HG03135 (cell line): ENCODE measurements around the gene LENG1.
A peak's percentile ranks its signal among the peaks of the same experiment; 100 is the strongest.
"Not testable (repeated sequence)": the region's sequence is repeated elsewhere in the genome, so short reads cannot be mapped to it uniquely, and the experiment has no call there.

ENCODE experiments used
- ATAC-seq: cut with Tn5 transposase; IDR thresholded peaks from one replicate; pipeline ENCODE4 v1.9.1; 2021; ENCODE audit warnings: mild to moderate bottlenecking, moderate library complexity; ENCODE audit not compliant: unreplicated experiment

LENG1 gene

DNA sequence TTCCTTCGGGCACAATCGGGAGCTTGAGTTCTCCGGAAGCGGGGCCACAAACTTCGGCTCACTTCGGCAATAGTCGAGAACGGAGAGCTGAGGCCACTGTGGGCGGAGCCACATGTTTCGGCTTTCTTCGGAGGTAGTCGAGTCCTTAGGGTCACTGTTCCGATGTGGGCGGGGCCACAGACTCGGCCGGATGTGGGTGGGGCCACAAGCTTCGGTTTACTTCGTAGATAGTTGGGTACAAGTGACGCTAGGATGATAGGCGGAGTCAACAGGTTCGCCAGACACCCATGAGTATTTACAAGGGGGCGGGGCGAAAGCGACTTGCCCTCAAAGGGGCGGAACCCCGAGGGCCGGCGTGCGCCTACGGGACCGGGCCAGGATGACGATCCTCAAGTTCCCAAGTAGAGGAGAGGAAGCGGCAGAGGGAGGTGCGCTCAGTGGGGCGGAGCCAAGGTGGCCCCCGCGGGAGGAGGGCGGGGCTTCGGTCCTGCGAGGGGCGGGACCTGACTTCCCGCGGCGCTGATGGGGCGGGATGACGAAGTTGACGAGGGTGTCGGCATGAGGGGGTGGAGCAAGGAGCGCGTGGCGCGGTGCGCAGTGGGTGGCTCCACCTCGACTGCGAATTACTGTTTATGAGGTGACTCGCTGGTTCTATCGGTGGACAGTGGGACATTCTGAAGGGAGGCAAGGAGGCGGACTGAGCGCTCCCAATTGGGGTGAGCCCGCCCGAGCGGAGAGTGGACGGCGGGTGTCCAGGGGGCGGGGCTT, 30.4 kb upstream of the LENG1 start:
- ATAC-seq, result peak; percentile 49

DNA sequence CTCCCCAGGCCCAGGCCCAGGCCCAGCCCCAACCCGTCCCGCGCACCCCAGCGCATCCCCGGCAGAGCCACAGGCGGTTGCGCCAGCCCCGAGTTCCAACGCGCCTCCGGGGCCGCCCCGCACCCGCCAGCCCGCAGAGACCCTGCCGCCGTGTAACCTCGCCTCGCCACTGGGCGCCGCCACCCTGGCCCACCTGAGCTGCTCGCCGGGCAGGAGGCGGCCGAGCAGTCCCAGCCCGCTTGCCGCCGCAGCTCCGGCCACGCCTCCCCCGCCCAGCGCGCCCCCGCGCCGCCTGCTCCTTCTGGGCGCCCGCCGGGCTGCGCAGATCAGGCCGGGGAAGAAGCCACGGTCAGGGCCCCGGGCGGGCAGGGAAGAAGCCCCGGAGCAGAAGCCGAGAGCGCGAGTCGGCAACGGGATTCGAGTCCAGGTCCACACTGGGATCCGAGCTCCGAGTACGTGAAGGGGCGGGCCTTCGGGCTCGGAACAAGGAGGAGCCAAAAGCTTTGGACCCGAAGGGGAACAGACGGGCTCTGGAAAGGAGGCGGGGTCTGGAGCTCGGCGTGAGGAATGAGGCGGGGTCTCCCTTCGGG, 29.7 kb upstream of the LENG1 start, which contains the start of gene MBOAT7:
TSS of gene MBOAT7 (minus strand) at position 436 of the 590 bp plus-strand sequence. CDS start 1,072 bp downstream, outside the sequence.
- peak; percentile 19 for ATAC-seq

- ATAC-seq, result no peak
These were observed 28.8 kb upstream of the LENG1 start for GRCh38 chr19:54188215-54188871.

- ATAC-seq, result no peak
These were observed 27.4 kb upstream of the LENG1 start for GRCh38 chr19:54186934-54187381.

DNA sequence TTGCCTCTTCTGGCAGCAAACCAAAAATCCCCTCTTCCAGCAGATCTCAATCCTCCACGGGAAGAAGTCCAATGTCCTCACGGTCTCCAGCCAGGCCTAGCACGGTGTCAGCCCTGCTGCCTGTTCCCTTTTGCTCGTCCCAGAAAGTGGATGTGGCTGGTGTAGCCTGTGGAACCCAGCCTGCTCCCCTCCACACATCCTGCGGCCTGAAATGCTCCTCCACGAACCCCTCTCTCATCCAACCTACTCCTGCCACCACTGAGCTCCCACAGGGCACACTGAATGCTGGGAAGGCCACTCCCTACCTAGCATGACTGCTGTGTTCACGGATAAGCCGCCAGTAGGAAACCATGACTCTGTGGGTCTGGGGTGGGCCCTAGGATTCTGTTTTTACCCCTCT, 26.8 kb upstream of the LENG1 start:
- ATAC-seq, result no peak

DNA sequence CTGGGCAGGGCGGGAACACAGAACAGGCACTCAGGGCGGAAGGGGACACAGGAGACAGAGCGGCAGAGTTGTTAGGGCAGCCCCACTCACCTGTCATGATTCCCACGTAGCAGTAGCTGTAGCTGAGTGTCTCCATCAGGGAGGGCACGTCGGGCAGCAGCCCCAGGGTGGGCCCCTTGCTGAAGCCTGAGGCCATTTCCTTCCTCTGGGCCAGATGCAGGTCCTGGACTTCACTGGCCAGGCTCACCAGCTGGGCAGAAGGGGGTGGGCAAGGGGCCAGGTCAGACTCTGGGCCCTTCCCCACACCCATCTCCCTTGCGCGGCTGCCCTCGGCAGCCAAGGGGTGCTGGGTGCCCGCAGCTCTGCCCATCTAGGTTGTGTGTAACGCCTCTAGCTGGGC, 23.9 kb upstream of the LENG1 start:
- no peak for ATAC-seq

DNA sequence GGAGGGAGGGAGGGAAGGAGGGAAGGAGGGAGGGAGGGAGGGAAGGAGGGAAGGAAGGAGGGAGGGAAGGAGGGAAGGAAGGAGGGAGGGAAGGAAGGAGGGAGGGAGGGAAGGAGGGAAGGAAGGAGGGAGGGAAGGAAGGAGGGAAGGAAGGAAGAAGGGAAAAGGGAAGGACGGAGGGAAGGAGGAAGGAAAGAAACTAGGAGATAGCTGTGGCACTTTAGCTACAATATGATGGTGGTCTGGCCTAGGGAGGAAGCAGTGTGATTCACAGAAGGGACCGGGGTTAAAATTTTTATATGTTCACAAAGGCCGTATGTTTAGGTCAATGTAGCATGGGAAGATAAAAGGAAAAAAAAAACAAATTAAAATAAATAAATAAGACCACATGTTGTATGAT, 22.4 kb upstream of the LENG1 start:
- ATAC-seq, result not testable (repeated sequence)

- ATAC-seq, result no peak
These were observed 21.2 kb upstream of the LENG1 start for GRCh38 chr19:54180691-54181091.

- ATAC-seq, result no peak
These were observed 20.5 kb upstream of the LENG1 start for GRCh38 chr19:54179921-54180461.

DNA sequence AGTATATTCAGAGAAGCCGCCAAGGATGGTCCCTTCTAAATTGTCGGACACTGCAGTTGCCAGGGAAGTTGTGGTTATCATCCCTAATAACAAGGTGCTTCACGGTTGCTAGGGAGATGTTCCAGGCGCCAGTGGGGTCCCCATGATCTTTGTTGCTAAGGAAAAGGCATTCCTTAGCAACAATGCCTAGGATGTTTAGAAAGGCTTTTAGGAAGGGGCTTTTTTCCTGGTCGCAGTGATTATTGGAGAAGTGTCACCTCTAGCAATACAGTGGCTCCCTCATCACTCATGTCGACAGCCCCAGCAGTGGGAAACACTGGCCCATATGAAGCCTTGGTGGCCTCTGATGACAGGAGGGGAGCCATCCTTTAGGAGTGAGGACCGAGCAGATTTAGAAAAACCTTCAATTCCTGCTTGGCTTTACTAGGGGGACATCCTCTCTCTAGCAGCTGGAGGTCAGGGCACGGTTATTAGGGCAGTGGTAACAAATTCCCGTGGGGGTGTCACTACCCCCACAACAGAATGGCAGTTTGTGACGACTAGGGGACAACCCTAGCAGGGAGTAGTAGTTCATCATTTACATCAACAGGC, 19.8 kb upstream of the LENG1 start:
- no peak for ATAC-seq

DNA sequence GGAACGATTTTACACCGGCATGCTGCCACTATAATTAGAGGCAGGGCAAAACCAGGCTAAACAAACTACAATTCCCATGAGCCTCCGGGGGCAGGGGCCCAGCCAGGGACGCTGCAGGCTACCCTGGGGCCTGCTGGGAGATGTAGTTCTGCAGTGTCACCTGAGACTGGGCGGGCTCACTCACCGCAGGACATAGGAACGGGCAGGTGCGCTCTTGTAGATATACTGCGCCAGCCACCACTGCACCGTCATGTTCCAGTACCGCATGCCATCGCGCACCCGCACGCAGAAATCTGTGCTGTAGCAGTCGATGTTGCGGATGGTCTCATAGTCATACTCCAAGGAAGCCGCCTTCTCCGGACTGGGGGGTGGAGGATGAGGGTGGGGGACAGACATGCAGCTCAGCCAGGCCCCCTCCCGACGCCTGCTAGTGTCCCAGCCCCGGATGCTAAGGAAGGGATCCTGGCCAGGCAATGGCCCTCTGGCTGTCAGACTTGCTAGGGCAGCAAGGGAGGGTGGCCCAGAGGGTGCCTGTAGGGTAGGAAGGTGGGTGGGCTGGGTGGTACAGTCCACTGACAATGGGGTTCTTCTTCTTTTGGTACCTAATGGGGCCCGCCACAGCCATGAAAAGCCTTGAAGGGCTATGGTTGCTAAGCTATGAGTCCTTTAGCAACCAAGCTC, 19.2 kb upstream of the LENG1 start:
- no peak for ATAC-seq

DNA sequence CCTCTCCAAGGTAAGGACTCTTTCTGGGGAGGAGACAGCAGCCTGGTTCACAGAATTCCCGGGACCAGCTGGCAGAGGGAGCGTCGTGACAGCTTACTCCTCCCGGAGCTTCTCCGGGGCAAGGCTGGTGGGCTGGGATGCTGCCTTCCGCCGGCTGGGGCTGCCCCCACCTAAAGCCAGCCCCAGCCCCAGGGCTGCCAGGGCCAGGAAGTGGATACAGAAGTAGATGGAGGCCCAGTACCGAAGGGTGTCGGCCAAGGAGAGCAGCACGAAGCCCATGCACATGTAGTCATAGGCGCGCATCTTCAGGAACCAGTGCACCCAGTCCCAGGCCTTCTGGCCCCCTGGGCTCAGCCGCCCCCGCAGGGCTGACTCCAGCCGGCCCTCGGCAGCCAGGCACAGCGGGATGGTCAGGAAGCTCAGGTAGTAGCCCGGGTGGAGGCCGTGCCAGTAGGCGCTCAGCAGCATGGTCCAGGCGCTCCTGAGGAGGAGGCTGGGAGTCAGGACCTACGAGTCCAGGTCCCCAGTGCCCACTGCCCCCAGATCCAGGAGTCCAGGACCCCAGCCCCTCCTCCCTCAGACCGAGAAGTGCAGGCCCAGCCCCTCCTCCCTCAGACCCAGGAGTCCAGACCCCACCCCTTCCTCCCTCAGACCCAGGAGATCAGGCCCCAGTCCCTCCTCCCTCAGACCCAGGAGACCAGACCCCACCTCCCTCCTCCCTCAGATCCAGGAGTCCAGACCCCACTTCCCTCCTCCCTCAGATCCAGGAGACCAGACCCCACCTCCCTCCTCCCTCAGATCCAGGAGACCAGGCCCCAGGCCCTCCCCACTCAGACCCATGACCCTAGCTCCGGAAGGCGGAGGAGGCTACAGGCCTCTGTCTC, 14.7 kb upstream of the LENG1 start:
- ATAC-seq, result no peak

DNA sequence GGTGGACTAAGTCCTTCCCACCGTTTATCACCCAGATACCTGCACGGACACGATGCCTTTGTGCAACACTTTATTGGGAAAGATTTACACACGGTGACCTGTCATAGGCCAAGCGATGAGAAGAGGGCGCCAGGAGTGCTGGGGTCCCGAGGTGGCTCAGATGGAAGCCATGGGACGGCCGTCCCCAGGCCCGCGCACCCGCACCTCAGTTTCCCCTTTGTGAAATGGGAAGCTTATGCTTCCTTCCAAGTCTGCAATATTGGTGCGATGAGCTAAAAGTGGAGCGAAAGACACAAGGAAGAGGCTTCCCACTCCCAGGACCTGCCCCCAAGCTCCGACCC, 13.8 kb upstream of the LENG1 start:
- ATAC-seq, result no peak

DNA sequence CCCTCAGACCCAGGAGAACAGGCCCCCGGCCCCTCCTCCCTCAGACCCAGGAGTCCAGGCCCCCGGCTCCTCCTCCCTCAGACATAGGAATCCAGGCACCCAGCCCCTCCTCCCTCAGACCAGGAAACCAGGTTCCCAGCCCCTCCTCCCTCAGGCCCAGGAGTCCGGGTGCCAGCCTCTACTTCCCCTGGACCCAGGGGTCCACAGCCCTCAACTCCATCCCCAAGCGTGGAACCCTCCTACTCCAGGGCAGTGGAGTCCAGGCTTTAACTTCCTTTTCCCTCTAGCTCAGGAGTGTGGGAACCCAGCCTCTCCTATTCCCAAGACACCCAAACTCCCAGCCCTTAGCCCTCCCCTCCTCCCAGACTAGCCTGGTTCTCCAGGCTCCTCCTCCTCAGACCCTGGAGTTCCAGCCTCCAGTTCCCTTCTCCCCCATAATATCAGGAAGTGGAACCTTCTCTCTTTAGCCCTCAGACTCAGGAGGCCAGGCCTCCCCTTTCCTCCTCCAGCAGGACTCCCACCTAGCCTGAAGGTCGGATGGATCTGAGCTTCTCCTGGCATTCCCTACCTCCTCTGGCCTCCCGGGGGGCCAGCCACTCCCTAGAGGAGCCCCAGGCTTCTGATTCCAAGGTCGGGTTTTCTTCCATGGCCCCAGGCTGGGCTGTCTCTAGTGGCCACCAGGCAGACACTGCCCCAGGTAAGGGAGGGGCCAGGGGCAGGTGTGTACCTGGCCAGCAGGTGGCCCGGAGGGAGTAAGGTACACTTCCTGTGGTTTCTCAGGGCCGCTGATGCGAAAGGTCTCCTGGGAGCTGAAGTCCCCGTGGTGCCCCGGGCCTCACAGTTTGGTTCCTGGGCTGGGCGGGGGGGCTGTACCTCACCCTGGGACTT, 13.2 kb upstream of the LENG1 start, which contains the start of gene TMC4:
TSS of gene TMC4 (minus strand) at position 690 of the 888 bp plus-strand sequence. CDS start at position 647, 43 bp downstream.
- ATAC-seq, result no peak

- ATAC-seq, result not testable (repeated sequence)
These were observed 12.4 kb upstream of the LENG1 start for GRCh38 chr19:54171736-54172431.

DNA sequence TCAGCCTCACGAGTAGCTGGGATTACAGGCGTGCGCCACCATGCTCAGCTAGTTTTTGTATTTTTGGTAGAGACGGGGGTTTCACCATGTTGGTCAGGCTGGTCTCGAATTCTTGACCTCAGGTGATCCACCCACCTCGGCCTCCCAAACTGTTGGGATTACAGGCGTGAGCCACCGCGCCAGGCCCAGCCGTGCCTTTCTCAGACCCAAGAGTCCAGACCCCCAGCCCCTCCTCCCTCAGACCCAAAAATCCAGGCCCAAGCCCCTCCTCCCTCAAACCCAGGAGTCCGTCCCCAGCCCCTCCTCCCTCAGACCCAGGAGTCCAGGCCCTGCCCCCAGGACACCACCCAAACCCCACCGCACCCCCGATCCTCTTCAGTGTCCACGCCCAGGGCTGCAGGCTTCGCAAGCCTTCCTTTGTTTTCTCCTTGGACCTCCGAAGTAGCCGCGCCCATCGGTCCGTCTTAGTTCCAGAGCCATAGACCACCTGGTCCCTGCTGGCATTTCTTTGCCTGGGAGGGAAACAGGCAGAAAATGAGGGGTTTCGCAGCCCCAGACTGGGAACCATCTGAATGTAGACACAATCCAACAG, 9.7 kb upstream of the LENG1 start:
- ATAC-seq, result no peak

DNA sequence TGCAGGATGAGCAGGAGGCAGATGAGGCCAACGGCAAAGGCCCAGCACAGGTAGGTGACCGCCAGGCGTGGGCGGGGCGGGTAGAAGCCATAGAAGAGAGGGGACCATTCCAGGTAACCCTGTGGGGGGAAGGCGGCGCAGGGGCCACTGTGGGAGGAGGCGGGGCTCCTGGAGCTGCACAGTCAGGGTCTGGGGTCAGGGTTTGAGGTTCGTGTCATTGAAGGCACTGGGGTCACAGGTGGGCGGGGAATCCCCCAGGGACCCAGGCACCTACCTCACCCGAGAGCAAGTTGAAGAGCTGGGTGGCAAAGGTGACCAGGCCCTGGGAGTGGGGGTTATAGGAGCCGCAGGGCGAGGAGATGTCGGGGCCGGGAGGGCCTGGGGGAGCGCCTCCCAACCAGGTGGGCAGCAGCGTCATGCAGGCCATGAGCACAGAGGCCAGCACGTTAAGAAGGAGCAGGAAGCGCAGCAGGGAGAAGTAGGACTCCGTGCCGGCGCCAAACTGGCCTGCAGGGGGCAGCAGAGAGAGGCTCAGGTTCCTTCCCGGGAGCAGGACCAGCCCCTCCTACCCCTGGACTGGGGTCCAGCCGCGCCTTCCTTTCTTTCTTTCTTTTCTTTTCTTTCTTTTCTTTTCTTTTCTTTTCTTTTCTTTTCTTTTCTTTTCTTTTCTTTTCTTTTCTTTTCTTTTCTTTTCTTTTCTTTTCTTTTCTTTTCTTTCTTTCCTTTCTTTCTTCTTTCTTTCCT, 8.8 kb upstream of the LENG1 start:
- ATAC-seq, result peak; percentile 58
